ENCODE data around the gene MACF1. TPM values are rescaled to one million over a fixed set of nuclear protein-coding genes. Genes with fewer than 3 reads are reported as not detected.

Gene MACF1
- total and polyA plus RNA-seq, 4 donors: 23.3 to 216 (median 51.2) TPM

GRCh38 chr1:39243302-39243701, 38.8 kb downstream of the MACF1 start (continued):
- no peak for TF ChIP-seq CTCF (IDR thresholded peaks at IDR 0.05; ENCODE audit: low read depth, low read length, missing input control)

GRCh38 chr1:39250460-39251240, 46.2 kb downstream of the MACF1 start:
- H3K36me3 ChIP-seq (ENCODE audit: control insufficient read depth in 4 of 4, insufficient read depth in 3 of 4, low read depth in 1 of 4, low read length in 3 of 4): peaks cover 0 to 26% (median 22%) of the 10 kb centered on the region in 4 donors
- no peaks in the 10 kb centered on the region for H3K9me3 ChIP-seq (ENCODE audit: control insufficient read depth in 4 of 4, low read length in 3 of 4)
- H3K4me3 ChIP-seq (ENCODE audit: low read depth in 1 of 3, low read length in 3 of 3): no peak overlapping the region
- no peak for DNase-seq (ENCODE audit: low spot score)
- H3K27ac ChIP-seq (ENCODE audit: low read depth in 1 of 2, low read length in 2 of 2): no peak overlapping the region
- no peaks in the 10 kb centered on the region for H3K4me1 ChIP-seq (ENCODE audit: control insufficient read depth in 4 of 4, insufficient read depth in 4 of 4, low read length in 3 of 4)
- TF ChIP-seq TAF1 (conservative IDR thresholded peaks at IDR 0.05) (no peak), YY1 (IDR thresholded peaks at IDR 0.05) (no peak), HNF4G (IDR thresholded peaks at IDR 0.05) (no peak), ZBTB33 (IDR thresholded peaks at IDR 0.05) (no peak), HNF4A (conservative IDR thresholded peaks at IDR 0.05) (no peak), EGR1 (IDR thresholded peaks at IDR 0.05; ENCODE audit: low read depth in 2 of 2) (no peak), FOXA2 (IDR thresholded peaks at IDR 0.05) (no peak), RAD21 (IDR thresholded peaks at IDR 0.05) (no peak), RXRA (IDR thresholded peaks at IDR 0.05) (no peak), MAX (IDR thresholded peaks at IDR 0.05) (no peak), REST (IDR thresholded peaks at IDR 0.05) (no peak)
- 90% methylated on average over 2 of the region's 2 CpGs for WGBS
- no peak overlapping the region for H3K9ac ChIP-seq (ENCODE audit: low read depth in 1 of 2, low read length in 2 of 2)
- no peaks in the 10 kb centered on the region for H3K27me3 ChIP-seq (ENCODE audit: control insufficient read depth in 4 of 4, insufficient read depth in 4 of 4, low read length in 3 of 4)

- Histone ChIP-seq H3K4me1 (ENCODE audit: control insufficient read depth in 4 of 4, insufficient read depth in 4 of 4, low read length in 3 of 4) (no peaks in the 10 kb centered on the region), H3K36me3 (ENCODE audit: control insufficient read depth in 4 of 4, insufficient read depth in 3 of 4, low read depth in 1 of 4, low read length in 3 of 4) (peaks cover 2 to 48% (median 36%) of the 10 kb centered on the region in 4 donors), H3K4me3 (ENCODE audit: low read depth in 1 of 3, low read length in 3 of 3) (no peak overlapping the region), H3K27me3 (ENCODE audit: control insufficient read depth in 4 of 4, insufficient read depth in 4 of 4, low read length in 3 of 4) (no peaks in the 10 kb centered on the region), H3K9ac (ENCODE audit: low read depth in 1 of 2, low read length in 2 of 2) (no peak overlapping the region), H3K27ac (ENCODE audit: low read depth in 1 of 2, low read length in 2 of 2) (no peak overlapping the region), H3K9me3 (ENCODE audit: control insufficient read depth in 4 of 4, low read length in 3 of 4) (no peaks in the 10 kb centered on the region)
- DNase-seq (ENCODE audit: low spot score): no peak
- 71% methylated on average over 1 of the region's 1 CpG for WGBS
- TF ChIP-seq RXRA (IDR thresholded peaks at IDR 0.05) (peak in 1 of 2 donors; percentile 28), GABPA (IDR thresholded peaks at IDR 0.05 in 1 of 2, conservative IDR thresholded peaks at IDR 0.05 in 1 of 2) (no peak)
Measured at GRCh38 chr1:39255222-39255621, 50.7 kb downstream of the MACF1 start.
